HEK293T (cell line): Measurements from ENCODE around the gene UTP20.

Source experiments
- BHLHE40 ChIP-seq: fragments of 450-650 bp; IDR thresholded peaks from 2 replicates; pipeline ENCODE4 v1.6.1; 2016; ENCODE audit warnings: mild to moderate bottlenecking, moderate library complexity, borderline replicate concordance
- FOXM1 ChIP-seq: fragments of 450-650 bp; IDR thresholded peaks from 2 replicates; pipeline ENCODE4 v1.6.1; 2017; ENCODE audit warnings: mild to moderate bottlenecking, borderline replicate concordance
- NFRKB ChIP-seq: fragments of 450-650 bp; IDR thresholded peaks from 2 replicates; pipeline ENCODE4 v1.6.1; 2016; ENCODE audit warnings: mild to moderate bottlenecking, moderate library complexity
- PKNOX1 ChIP-seq: fragments of 450-650 bp; IDR thresholded peaks from 2 replicates; pipeline ENCODE4 v1.6.1; 2016
- SUZ12 ChIP-seq: fragments of 450-650 bp; IDR thresholded peaks from 2 replicates; pipeline ENCODE4 v1.6.1; 2016; ENCODE audit warnings: mild to moderate bottlenecking
- ZNF384 ChIP-seq: fragments of 450-650 bp; IDR thresholded peaks from 2 replicates; pipeline ENCODE4 v1.6.1; 2016

- TF ChIP-seq ZNF384 (no peak), NFRKB (no peak), SUZ12 (no peak), BHLHE40 (no peak), FOXM1 (no peak), PKNOX1 (no peak)
These were observed 49.0 kb downstream of the UTP20 start for GRCh38 chr12:101328917-101329316.
